Suppressor macrophage treated with lipopolysaccharide for 1 hour (primary cell): ENCODE measurements around the gene SERP2.
"Not testable (repeated sequence)": the region's sequence is repeated elsewhere in the genome, so short reads cannot be mapped to it uniquely, and the experiment has no call there.

Experiments
- DNase-seq, 3 donors: peaks; one replicate each; pipeline ENCODE4 v3.0.0-alpha.2; 2020 to 2022

Gene SERP2

GRCh38 chr13:44373601-44374347, at the start of gene SERP2:
Gene SERP2, plus strand, starts transcription at chr13:44373824. Its CDS starts 202 bp downstream, at chr13:44374026.
- DNase-seq: peak in 1 of 3 donors; percentile 9

- no peak for DNase-seq
Observed at GRCh38 chr13:44326961-44327360, 46.7 kb upstream of the SERP2 start.

- not testable (repeated sequence) for DNase-seq
Observed at GRCh38 chr13:44329041-44329440, 44.6 kb upstream of the SERP2 start.

GRCh38 chr13:44329909-44330545, 43.6 kb upstream of the SERP2 start:
- DNase-seq: no peak

DNA sequence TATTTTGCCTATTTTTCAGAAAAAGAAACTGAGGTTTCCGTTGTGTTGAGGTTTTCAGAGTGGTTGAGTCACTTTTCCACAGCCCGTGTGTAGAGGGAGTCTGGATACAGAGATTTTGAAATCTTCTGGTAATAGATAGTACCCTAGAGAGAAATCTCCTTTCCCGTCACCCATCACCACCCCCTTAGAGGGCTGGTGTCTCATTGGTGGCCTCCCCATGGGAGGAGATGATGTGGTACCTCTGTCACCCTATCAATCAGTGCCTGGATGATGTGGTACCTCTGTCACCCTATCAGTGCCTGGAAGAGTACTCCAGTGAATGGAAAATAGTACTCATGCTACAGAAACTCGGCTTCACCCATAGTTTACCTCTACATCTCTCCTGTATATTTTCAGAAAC, 42.2 kb upstream of the SERP2 start:
- DNase-seq: no peak

GRCh38 chr13:44331912-44332851, 41.4 kb upstream of the SERP2 start:
- DNase-seq: peak; percentile 37 to 57 (median 53)

GRCh38 chr13:44333950-44334655, 39.5 kb upstream of the SERP2 start:
- no peak for DNase-seq

DNA sequence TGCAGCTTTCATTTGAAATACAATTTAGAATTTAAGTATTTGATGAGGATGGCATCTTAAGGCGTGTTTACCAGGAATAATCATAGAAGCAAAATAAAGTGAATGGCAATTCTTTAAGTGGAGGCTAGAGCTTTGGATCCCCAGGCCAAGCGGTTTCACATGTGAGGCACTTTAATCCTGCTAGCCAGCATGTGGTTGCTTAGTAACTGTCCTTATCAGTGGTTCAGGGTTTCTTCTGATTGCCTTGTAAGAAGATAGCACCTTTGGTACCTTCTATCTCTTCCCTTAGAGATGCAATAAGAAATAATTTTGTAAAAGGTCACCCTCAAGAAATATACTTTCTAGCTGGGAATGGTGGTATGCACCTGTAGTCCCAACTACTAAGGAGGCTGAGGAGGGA, 38.9 kb upstream of the SERP2 start:
- no peak for DNase-seq

GRCh38 chr13:44336934-44337333, 36.7 kb upstream of the SERP2 start:
- DNase-seq: no peak

- no peak for DNase-seq
Observed at GRCh38 chr13:44337581-44337980, 36.0 kb upstream of the SERP2 start.

GRCh38 chr13:44340508-44340907, 33.1 kb upstream of the SERP2 start:
- no peak for DNase-seq

- DNase-seq: no peak
Observed at GRCh38 chr13:44342741-44343140, 30.9 kb upstream of the SERP2 start.

- no peak for DNase-seq
Observed at GRCh38 chr13:44346534-44346933, 27.1 kb upstream of the SERP2 start.

GRCh38 chr13:44347301-44347700, 26.3 kb upstream of the SERP2 start:
- no peak for DNase-seq

- DNase-seq: no peak
Observed at GRCh38 chr13:44347949-44348348, 25.7 kb upstream of the SERP2 start.

GRCh38 chr13:44350775-44351504, 22.7 kb upstream of the SERP2 start:
- no peak for DNase-seq

GRCh38 chr13:44351505-44351854, 22.1 kb upstream of the SERP2 start:
- DNase-seq: no peak

DNA sequence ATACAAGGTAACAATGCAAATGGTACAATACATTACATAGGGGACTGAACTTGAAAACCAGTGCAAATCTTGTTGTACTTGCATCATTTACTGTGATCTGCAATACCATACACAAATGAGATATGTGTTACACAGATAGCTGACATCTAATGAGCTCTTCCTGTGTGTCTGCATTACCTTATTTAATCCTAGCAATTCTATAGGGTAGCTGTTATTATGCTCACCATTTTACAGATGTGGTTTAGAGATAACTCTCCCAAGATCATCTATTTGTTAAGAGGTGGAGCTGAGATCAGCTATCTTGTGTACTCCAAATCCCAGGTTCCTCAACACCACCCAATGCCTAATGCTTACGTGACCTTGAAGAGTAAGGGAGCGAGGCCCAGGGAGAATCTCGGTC, 21.4 kb upstream of the SERP2 start:
- no peak for DNase-seq

DNA sequence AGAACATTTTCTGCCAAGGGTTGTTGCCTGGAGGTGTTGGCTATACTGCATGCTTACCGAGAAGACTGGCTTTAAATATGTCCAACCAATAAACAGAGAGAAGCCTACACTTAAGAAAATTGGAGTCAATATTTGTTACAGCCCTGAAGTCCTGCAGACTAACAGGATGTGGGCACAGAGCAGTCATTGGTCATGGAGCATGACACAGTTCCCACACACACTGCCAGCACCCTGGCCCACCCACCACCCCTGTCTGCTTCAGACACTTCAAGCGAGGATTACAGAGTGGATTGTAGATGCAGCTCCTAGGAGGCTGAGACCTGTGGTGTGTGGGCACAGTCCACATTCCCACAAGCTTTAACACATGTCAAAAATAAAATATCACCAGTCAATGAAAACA, 21.0 kb upstream of the SERP2 start:
- peak in 2 of 3 donors; percentile 11 to 27 for DNase-seq

- DNase-seq: no peak
Observed at GRCh38 chr13:44354331-44354730, 19.3 kb upstream of the SERP2 start.

DNA sequence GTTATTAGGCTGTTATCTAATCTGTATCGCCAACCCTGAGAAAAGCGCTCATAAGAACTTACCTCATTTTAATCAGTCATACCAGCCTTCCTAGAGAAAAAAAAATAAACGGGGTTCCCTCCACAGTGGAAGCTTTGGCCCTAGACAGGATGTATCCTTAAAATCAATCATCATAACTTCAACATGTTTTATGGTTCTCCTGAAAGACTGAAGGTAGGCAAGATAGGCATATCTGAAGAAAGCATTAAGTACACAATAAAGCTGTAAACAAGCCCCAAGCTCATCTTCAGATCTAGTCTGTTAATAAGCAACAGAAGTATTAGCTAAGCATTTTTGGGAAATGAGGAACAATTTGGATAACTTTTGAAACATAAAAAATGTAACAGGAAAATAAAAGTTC, 18.7 kb upstream of the SERP2 start:
- no peak for DNase-seq

- no peak for DNase-seq
Observed at GRCh38 chr13:44355621-44356020, 18.0 kb upstream of the SERP2 start.
